HEK293T (cell line): ENCODE measurements around the gene TMEM41B.

Experiments
- CTCF ChIA-PET: fragments of 350-600 bp; formaldehyde crosslinking; extraction: SDS; loops from one replicate; lab custom pipeline; 2021; ENCODE audit warnings: antibody characterized with exemption, inconsistent platforms; lab: Yijun Ruan, JAX
- POLR2A ChIA-PET: fragments of 350-600 bp; formaldehyde crosslinking; extraction: SDS; loops from one replicate; lab custom pipeline; 2020; ENCODE audit warnings: antibody characterized with exemption, inconsistent platforms; lab: Yijun Ruan, JAX
- DNase-seq: peaks from one replicate; pipeline ENCODE4 v3.0.0; 2012; ENCODE audit warnings: mixed read lengths; ENCODE audit errors: extremely low spot score
- ARNT ChIP-seq: fragments of 450-650 bp; IDR thresholded peaks from 2 replicates; pipeline ENCODE4 v1.6.1; 2017; ENCODE audit warnings: mild to moderate bottlenecking
- BHLHE40 ChIP-seq: fragments of 450-650 bp; IDR thresholded peaks from 2 replicates; pipeline ENCODE4 v1.6.1; 2016; ENCODE audit warnings: mild to moderate bottlenecking, moderate library complexity, borderline replicate concordance
- CTBP1 ChIP-seq: fragments of 450-650 bp; IDR thresholded peaks from 2 replicates; pipeline ENCODE4 v1.6.1; 2016; ENCODE audit warnings: borderline replicate concordance
- ELF4 ChIP-seq: fragments of 450-650 bp; IDR thresholded peaks from 2 replicates; pipeline ENCODE4 v1.6.1; 2017; ENCODE audit warnings: antibody characterized with exemption
- FOXA1 ChIP-seq: fragments of 450-650 bp; IDR thresholded peaks from 2 replicates; pipeline ENCODE4 v1.6.1; 2016; ENCODE audit warnings: mild to moderate bottlenecking
- FOXK2 ChIP-seq: fragments of 450-650 bp; IDR thresholded peaks from 2 replicates; pipeline ENCODE4 v1.6.1; 2016; ENCODE audit warnings: mild to moderate bottlenecking
- FOXM1 ChIP-seq: fragments of 450-650 bp; IDR thresholded peaks from 2 replicates; pipeline ENCODE4 v1.6.1; 2017; ENCODE audit warnings: mild to moderate bottlenecking, borderline replicate concordance
- HDGF ChIP-seq: fragments of 450-650 bp; IDR thresholded peaks from 2 replicates; pipeline ENCODE4 v1.6.1; 2017; ENCODE audit warnings: antibody characterized with exemption, borderline replicate concordance
- L3MBTL2 ChIP-seq: fragments of 450-650 bp; conservative IDR thresholded peaks from 2 replicates; pipeline ENCODE4 v1.6.1; 2016; ENCODE audit warnings: mild to moderate bottlenecking
- LEF1 ChIP-seq: fragments of 450-650 bp; IDR thresholded peaks from 2 replicates; pipeline ENCODE4 v1.6.1; 2017; ENCODE audit warnings: mild to moderate bottlenecking, borderline replicate concordance
- NFRKB ChIP-seq: fragments of 450-650 bp; IDR thresholded peaks from 2 replicates; pipeline ENCODE4 v1.6.1; 2016; ENCODE audit warnings: mild to moderate bottlenecking, moderate library complexity
- PKNOX1 ChIP-seq: fragments of 450-650 bp; IDR thresholded peaks from 2 replicates; pipeline ENCODE4 v1.6.1; 2016
- SP1 ChIP-seq: fragments of 450-650 bp; IDR thresholded peaks from 2 replicates; pipeline ENCODE4 v1.6.1; 2017
- SUZ12 ChIP-seq: fragments of 450-650 bp; IDR thresholded peaks from 2 replicates; pipeline ENCODE4 v1.6.1; 2016; ENCODE audit warnings: mild to moderate bottlenecking
- TARDBP ChIP-seq: fragments of 450-650 bp; IDR thresholded peaks from 2 replicates; pipeline ENCODE4 v1.6.1; 2016
- ZNF384 ChIP-seq: fragments of 450-650 bp; IDR thresholded peaks from 2 replicates; pipeline ENCODE4 v1.6.1; 2016

The TMEM41B gene

GRCh38 chr11:9280655-9281301, 33.6 kb downstream of the TMEM41B start:
- no peak for DNase-seq
- CTCF ChIA-PET, result interaction anchor here (0.6 kb wide), 1 partner anchor 266 kb away, joined by 3 read pairs; no protein-coding TSS in a partner anchor
- TF ChIP-seq FOXK2 (no peak), HDGF (no peak), LEF1 (no peak), CTBP1 (no peak), TARDBP (no peak), NFRKB (no peak), ELF4 (no peak), L3MBTL2 (no peak)
- POLR2A ChIA-PET, result interaction anchor here (0.6 to 2.7 kb wide), 3 partner anchors 16 to 122 kb away, joined by 3 to 11 read pairs (median 4); partner anchors contain the start of gene DENND5A

DNA sequence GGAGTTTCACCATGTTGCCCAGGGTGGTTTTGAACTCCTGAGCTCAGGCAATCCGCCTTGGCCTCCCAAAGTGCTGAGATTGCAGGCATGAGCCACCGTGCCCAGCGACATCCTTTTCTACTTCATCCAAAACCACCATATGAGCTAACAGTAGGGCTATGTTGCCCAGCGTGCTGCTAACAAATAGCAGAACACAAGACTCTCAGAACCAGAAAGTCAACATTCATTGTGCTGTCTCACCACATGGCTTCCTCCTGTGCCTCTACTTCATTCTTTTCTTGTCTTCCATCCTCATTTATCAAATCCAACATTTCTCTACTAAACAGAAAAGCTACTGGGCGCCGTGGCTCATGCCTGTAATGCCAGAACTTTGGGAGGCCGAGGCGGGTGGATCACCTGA, 37.2 kb downstream of the TMEM41B start:
- no peak for DNase-seq
- POLR2A ChIA-PET, result interaction anchor here (1.2 kb wide), 1 partner anchor 12 kb away, joined by 4 read pairs; the partner anchor contains the start of gene DENND5A
- CTCF ChIA-PET, result interaction anchor here (0.6 to 0.7 kb wide), 3 partner anchors 11 to 127 kb away, joined by 3 read pairs; no protein-coding TSS in a partner anchor
- TF ChIP-seq L3MBTL2 (no peak), BHLHE40 (no peak), CTBP1 (no peak), ELF4 (no peak), PKNOX1 (no peak), SUZ12 (no peak), LEF1 (no peak), ARNT (no peak), FOXK2 (no peak), FOXA1 (no peak), NFRKB (no peak), HDGF (no peak), SP1 (no peak), ZNF384 (no peak), FOXM1 (no peak), TARDBP (no peak)

DNA sequence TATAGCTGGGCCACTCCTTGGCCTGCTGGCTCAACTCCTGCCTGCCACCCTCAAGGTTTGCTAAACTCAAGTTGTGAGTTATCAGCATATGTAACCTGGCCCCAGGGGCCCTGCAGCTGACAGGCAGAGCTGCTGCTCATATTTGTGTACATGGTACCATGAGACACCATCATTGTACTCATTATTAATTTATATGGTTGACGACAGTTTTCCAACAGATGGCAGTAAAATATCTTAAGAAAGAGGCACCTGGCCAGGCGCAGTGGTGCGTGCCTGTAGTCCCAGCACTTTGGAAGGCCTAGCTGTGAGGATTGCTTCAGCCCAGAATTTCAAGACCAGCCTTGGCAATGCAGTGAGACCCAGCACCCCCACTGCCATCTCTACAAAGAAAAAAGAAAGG, 37.8 kb downstream of the TMEM41B start:
- ChIA-PET POLR2A (no interaction called here), CTCF (interaction anchor here (0.6 kb wide), 1 partner anchor 11 kb away, joined by 3 read pairs; no protein-coding TSS in a partner anchor)
- TF ChIP-seq FOXM1, result no peak
- TF ChIP-seq ELF4, result no peak
- TF ChIP-seq CTBP1, result no peak
- no peak for TF ChIP-seq HDGF
- no peak for TF ChIP-seq NFRKB
- TF ChIP-seq SUZ12, result no peak
- TF ChIP-seq ARNT, result no peak
- TF ChIP-seq FOXA1, result no peak
- no peak for TF ChIP-seq LEF1
- TF ChIP-seq FOXK2, result no peak
- no peak for TF ChIP-seq L3MBTL2
- TF ChIP-seq SP1, result no peak
- TF ChIP-seq BHLHE40, result no peak
- no peak for TF ChIP-seq PKNOX1
- no peak for TF ChIP-seq TARDBP
- no peak for TF ChIP-seq ZNF384
- DNase-seq, result no peak

DNA sequence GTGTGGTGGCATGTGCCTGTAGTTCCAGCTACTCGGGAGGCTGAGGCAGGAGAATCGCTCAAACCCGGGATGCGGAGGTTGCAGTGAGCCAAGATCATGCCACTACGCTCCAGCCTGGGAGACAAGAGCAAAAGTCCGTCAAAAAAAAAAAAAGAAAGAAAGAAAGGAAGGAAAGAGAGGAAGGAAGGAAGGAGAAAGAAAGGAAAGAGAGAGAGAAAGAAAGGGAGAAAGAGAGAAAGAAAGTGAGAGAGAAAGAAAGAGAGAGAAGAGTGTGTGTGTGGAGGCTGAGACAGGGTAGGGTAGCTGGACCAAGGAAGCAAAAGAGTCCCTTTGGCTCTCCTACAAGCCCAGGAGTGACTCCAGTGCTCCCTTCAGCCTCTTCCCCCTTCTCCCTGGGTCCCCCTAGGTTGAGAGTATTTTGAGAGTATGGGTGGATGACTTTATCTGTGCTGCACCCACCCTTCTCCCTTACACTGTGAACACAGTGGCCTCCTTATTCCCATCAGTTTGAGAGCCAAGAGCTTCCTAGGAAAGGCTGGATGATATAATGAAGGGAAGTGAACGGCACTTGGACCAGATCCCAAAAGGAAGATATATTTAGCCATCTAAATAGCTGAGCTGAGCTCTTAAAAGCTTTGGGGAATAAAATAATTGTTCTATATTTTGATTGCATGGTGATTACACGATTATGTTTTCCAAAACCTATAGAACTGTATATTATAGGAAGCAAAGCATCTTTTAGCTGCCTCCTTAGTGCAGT, 39.7 kb downstream of the TMEM41B start:
- CTCF ChIA-PET, result interaction anchor here (1.0 to 1.1 kb wide), 2 partner anchors 14 to 232 kb away, joined by 3 to 4 read pairs; no protein-coding TSS in a partner anchor
- no peak for TF ChIP-seq SP1
- TF ChIP-seq LEF1, result no peak
- TF ChIP-seq ELF4, result no peak
- TF ChIP-seq FOXA1, result no peak
- TF ChIP-seq BHLHE40, result no peak
- no peak for TF ChIP-seq TARDBP
- no peak for TF ChIP-seq NFRKB
- TF ChIP-seq SUZ12, result no peak
- TF ChIP-seq FOXK2, result no peak
- no peak for TF ChIP-seq HDGF
- TF ChIP-seq PKNOX1, result no peak
- no peak for TF ChIP-seq ARNT
- TF ChIP-seq FOXM1, result no peak
- no peak for TF ChIP-seq ZNF384
- POLR2A ChIA-PET, result interaction anchor here (3.7 kb wide), 1 partner anchor 9 kb away, joined by 18 read pairs; the partner anchor contains the start of gene DENND5A
- DNase-seq, result no peak

GRCh38 chr11:9273376-9274336, 40.7 kb downstream of the TMEM41B start:
- POLR2A ChIA-PET, result interaction anchor here (3.7 kb wide), 1 partner anchor 8 kb away, joined by 18 read pairs; the partner anchor contains the start of gene DENND5A
- no peak for DNase-seq
- TF ChIP-seq HDGF (no peak), FOXM1 (no peak), FOXK2 (no peak), ELF4 (no peak), TARDBP (no peak), ZNF384 (no peak), ARNT (no peak), PKNOX1 (no peak), SUZ12 (no peak), CTBP1 (no peak), BHLHE40 (no peak), NFRKB (no peak), SP1 (no peak)
- CTCF ChIA-PET, result no interaction called here
